Panc1 (cell line): ENCODE measurements around the gene LIN9. TPM values are rescaled to one million over a fixed set of nuclear protein-coding genes. Genes with fewer than 3 reads are reported as not detected.

Source experiments
- ATAC-seq: fragments of 200-7000 bp; cut with Tn5 transposase; 2 replicates; pipeline ENCODE4 v1.9.1; 2020; ENCODE audit warnings: mild to moderate bottlenecking, moderate library complexity
- BruUV-seq: library from RNA; stranded (reverse); fragments of 400-500 nt; replicated peaks from 2 replicates; lab custom pipeline; 2021; lab: Mats Ljungman, UMichigan
- CTCF ChIA-PET: fragments of 300-600 bp; sonication (Branson Sonifier 250); formaldehyde crosslinking; loops from one replicate; lab custom pipeline; 2022; ENCODE audit warnings: antibody characterized with exemption; lab: Charles Lee
- POLR2A ChIA-PET: fragments of 300-600 bp; sonication (Branson Sonifier 250); formaldehyde crosslinking; loops from one replicate; lab custom pipeline; 2022; ENCODE audit warnings: antibody characterized with exemption; lab: Charles Lee
- DNase-seq: peaks from one replicate; pipeline ENCODE4 v3.0.0-alpha.2; 2010; ENCODE audit warnings: low read depth, low spot score
- H3K27ac ChIP-seq: 2 replicates; pipeline ENCODE4 v1.5.1; 2011; ENCODE audit warnings: mild to moderate bottlenecking, low read length, inconsistent platforms
- H3K27me3 ChIP-seq: fragments of 200-500 bp; sonication (Bioruptor generic); 2 replicates; pipeline ENCODE4 v1.6.0; 2014; ENCODE audit warnings: low read length, inconsistent platforms; ENCODE audit not compliant: control insufficient read depth, insufficient read depth
- H3K36me3 ChIP-seq: fragments of 200-500 bp; sonication (Bioruptor generic); 2 replicates; pipeline ENCODE4 v1.5.1; 2014; ENCODE audit warnings: inconsistent platforms, mild to moderate bottlenecking, low read length, moderate library complexity; ENCODE audit not compliant: control insufficient read depth, insufficient read depth
- H3K4me1 ChIP-seq: 2 replicates; pipeline ENCODE4 v1.5.1; 2011; ENCODE audit warnings: inconsistent platforms, mild to moderate bottlenecking, low read length, moderate library complexity; ENCODE audit not compliant: control insufficient read depth, insufficient read depth
- H3K4me3 ChIP-seq, 2 experiments: 2 replicates each; pipeline ENCODE4 v1.5.1; 2011 to 2012; ENCODE audit warnings: low read depth in 2 of 2, low read length in 2 of 2, mild to moderate bottlenecking in 2 of 2, inconsistent platforms in 1 of 2, moderate library complexity in 1 of 2
- H3K9me3 ChIP-seq: fragments of 200-500 bp; sonication (Bioruptor generic); 2 replicates; pipeline ENCODE4 v1.5.1; 2014; ENCODE audit warnings: low read depth, mild to moderate bottlenecking, inconsistent platforms, low read length, moderate library complexity; ENCODE audit not compliant: control insufficient read depth, insufficient read depth
- POLR2AphosphoS5 ChIP-seq: IDR thresholded peaks from 2 replicates; pipeline ENCODE4 v1.6.1; 2012; ENCODE audit warnings: mild to moderate bottlenecking, low read depth, low read length, moderate library complexity
- SIN3A ChIP-seq: IDR thresholded peaks from 2 replicates; pipeline ENCODE4 v1.6.1; 2012; ENCODE audit warnings: low read depth, mild to moderate bottlenecking, low read length, moderate library complexity, borderline replicate concordance; ENCODE audit not compliant: insufficient read depth
- TCF7L2 ChIP-seq: IDR thresholded peaks from 2 replicates; pipeline ENCODE4 v1.6.1; 2011; ENCODE audit warnings: mild to moderate bottlenecking, low read depth, low read length, inconsistent platforms
- in situ Hi-C: cut with HindIII; loops from 2 replicates; pipeline ENCODE4 v1.10.0; 2016; ENCODE audit warnings: low sequenced_read_pairs, low pct_unique_long_range_greater_than_20kb
- intact Hi-C: fragments of 100-400 bp; cut with micrococcal nuclease; formaldehyde crosslinking; loops from one replicate; pipeline ENCODE4 v1.10.0; 2022; ENCODE audit not compliant: unreplicated experiment
- total RNA-seq: library from RNA; stranded (reverse); gene quantifications from one replicate; pipeline ENCODE4 v1.2.1, GENCODE V29; 2021; ENCODE audit not compliant: unreplicated experiment
- TF ChIP-seq, protein P1 (sequence below), 2 experiments: IDR thresholded peaks; 2 replicates each; pipeline ENCODE4 v1.6.1; 2011 to 2012; ENCODE audit warnings: low read depth in 2 of 2, control low read depth in 1 of 2, low read length in 1 of 2, mild to moderate bottlenecking in 1 of 2, moderate library complexity in 1 of 2; ENCODE audit not compliant: insufficient read depth in 1 of 2
- TF ChIP-seq, protein P2 (sequence below): fragments of 450-650 bp; IDR thresholded peaks from 2 replicates; pipeline ENCODE4 v1.5.1; 2017; ENCODE audit warnings: mild to moderate bottlenecking

LIN9 gene
- total RNA-seq, 1 experiment from 2014 or later = 11.4 TPM

GRCh38 chr1:226314055-226314454, 5.1 kb upstream of the LIN9 start:
- DNase-seq (no peak), ATAC-seq (no peak)
- CTCF ChIA-PET = no interaction called here
- intact Hi-C loops = no loop called here
- no peaks in the 10 kb centered on the region for H3K27me3 ChIP-seq
- TF ChIP-seq, protein P1, sequence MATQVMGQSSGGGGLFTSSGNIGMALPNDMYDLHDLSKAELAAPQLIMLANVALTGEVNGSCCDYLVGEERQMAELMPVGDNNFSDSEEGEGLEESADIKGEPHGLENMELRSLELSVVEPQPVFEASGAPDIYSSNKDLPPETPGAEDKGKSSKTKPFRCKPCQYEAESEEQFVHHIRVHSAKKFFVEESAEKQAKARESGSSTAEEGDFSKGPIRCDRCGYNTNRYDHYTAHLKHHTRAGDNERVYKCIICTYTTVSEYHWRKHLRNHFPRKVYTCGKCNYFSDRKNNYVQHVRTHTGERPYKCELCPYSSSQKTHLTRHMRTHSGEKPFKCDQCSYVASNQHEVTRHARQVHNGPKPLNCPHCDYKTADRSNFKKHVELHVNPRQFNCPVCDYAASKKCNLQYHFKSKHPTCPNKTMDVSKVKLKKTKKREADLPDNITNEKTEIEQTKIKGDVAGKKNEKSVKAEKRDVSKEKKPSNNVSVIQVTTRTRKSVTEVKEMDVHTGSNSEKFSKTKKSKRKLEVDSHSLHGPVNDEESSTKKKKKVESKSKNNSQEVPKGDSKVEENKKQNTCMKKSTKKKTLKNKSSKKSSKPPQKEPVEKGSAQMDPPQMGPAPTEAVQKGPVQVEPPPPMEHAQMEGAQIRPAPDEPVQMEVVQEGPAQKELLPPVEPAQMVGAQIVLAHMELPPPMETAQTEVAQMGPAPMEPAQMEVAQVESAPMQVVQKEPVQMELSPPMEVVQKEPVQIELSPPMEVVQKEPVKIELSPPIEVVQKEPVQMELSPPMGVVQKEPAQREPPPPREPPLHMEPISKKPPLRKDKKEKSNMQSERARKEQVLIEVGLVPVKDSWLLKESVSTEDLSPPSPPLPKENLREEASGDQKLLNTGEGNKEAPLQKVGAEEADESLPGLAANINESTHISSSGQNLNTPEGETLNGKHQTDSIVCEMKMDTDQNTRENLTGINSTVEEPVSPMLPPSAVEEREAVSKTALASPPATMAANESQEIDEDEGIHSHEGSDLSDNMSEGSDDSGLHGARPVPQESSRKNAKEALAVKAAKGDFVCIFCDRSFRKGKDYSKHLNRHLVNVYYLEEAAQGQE (IDR thresholded peaks at IDR 0.05; ENCODE audit: insufficient read depth in 1 of 2, low read depth in 2 of 2, low read length in 1 of 2) = no peak
- no peak for TF ChIP-seq POLR2AphosphoS5
- TF ChIP-seq TCF7L2 = no peak
- TF ChIP-seq SIN3A = no peak
- TF ChIP-seq, protein P2, sequence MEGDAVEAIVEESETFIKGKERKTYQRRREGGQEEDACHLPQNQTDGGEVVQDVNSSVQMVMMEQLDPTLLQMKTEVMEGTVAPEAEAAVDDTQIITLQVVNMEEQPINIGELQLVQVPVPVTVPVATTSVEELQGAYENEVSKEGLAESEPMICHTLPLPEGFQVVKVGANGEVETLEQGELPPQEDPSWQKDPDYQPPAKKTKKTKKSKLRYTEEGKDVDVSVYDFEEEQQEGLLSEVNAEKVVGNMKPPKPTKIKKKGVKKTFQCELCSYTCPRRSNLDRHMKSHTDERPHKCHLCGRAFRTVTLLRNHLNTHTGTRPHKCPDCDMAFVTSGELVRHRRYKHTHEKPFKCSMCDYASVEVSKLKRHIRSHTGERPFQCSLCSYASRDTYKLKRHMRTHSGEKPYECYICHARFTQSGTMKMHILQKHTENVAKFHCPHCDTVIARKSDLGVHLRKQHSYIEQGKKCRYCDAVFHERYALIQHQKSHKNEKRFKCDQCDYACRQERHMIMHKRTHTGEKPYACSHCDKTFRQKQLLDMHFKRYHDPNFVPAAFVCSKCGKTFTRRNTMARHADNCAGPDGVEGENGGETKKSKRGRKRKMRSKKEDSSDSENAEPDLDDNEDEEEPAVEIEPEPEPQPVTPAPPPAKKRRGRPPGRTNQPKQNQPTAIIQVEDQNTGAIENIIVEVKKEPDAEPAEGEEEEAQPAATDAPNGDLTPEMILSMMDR = no peak
- in situ Hi-C loops = no loop called here
- no peak overlapping the region for H3K27ac ChIP-seq
- no TSS peak for BruUV-seq
- POLR2A ChIA-PET = no interaction called here
- H3K9me3 ChIP-seq = no peaks in the 10 kb centered on the region
- H3K4me1 ChIP-seq = peaks cover 12% of the 10 kb centered on the region
- H3K4me3 ChIP-seq = no peak overlapping the region
- H3K36me3 ChIP-seq = no peaks in the 10 kb centered on the region

- DNase-seq (no peak), ATAC-seq (no peak)
- POLR2A ChIA-PET = no interaction called here
- no peaks in the 10 kb centered on the region for H3K27me3 ChIP-seq
- in situ Hi-C loops = no loop called here
- peaks cover 18% of the 10 kb centered on the region for H3K4me1 ChIP-seq
- H3K36me3 ChIP-seq = no peaks in the 10 kb centered on the region
- CTCF ChIA-PET = interaction anchor here (0.7 kb wide), 1 partner anchor 208 kb away, joined by 7 read pairs; no protein-coding TSS in a partner anchor
- intact Hi-C loops = no loop called here
- TF ChIP-seq, protein P1 (IDR thresholded peaks at IDR 0.05; ENCODE audit: insufficient read depth in 1 of 2, low read depth in 2 of 2, low read length in 1 of 2) = no peak
- TF ChIP-seq POLR2AphosphoS5 = no peak
- no peak for TF ChIP-seq TCF7L2
- TF ChIP-seq, protein P2 = no peak
- TF ChIP-seq SIN3A = no peak
- no peak overlapping the region for H3K4me3 ChIP-seq
- H3K27ac ChIP-seq = no peak overlapping the region
- BruUV-seq = no TSS peak
- no peaks in the 10 kb centered on the region for H3K9me3 ChIP-seq
Measured at GRCh38 chr1:226312065-226312464, 3.1 kb upstream of the LIN9 start.
